Fibroblast of lung (primary cell): Measurements from ENCODE around the gene MACROH2A2.

Experiments used
- EZH2 ChIP-seq: IDR thresholded peaks from 2 replicates; pipeline ENCODE4 v1.5.1; 2012; ENCODE audit warnings: low read length, control low read depth, mild to moderate bottlenecking; ENCODE audit errors: missing control alignments
- TF ChIP-seq, protein P1 (sequence below), 2 donors: IDR thresholded peaks in 1 of 2; conservative IDR thresholded peaks in 1 of 2; 1 replicate in 1 of 2; 2 replicates in 1 of 2; pipeline ENCODE4 v1.5.1; 2011 to 2012; ENCODE audit warnings: low read length in 2 of 2, control low read depth in 1 of 2, inconsistent platforms in 1 of 2, low read depth in 1 of 2, mild to moderate bottlenecking in 1 of 2

DNA sequence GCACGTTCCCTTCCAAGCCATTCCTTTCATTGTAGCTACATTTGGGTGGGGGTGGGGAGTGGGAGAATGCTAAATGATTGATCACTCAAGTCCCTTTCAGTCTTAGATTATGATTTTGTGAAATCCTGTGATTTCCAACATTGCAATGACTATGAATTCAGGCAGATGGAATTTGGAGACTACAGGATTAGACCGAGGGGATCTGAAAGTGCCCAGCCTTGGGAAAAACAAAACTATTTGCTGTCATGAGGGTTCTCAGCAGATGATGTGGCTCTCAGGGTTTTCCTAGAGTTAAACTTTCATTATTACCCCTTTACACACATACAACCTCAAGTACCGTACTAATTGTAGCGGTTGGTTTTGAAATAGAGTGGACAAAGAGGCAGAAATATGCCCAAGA lies 4.7 kb downstream of the MACROH2A2 start:
- TF ChIP-seq, protein P1, sequence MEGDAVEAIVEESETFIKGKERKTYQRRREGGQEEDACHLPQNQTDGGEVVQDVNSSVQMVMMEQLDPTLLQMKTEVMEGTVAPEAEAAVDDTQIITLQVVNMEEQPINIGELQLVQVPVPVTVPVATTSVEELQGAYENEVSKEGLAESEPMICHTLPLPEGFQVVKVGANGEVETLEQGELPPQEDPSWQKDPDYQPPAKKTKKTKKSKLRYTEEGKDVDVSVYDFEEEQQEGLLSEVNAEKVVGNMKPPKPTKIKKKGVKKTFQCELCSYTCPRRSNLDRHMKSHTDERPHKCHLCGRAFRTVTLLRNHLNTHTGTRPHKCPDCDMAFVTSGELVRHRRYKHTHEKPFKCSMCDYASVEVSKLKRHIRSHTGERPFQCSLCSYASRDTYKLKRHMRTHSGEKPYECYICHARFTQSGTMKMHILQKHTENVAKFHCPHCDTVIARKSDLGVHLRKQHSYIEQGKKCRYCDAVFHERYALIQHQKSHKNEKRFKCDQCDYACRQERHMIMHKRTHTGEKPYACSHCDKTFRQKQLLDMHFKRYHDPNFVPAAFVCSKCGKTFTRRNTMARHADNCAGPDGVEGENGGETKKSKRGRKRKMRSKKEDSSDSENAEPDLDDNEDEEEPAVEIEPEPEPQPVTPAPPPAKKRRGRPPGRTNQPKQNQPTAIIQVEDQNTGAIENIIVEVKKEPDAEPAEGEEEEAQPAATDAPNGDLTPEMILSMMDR (conservative IDR thresholded peaks at IDR 0.05 in 1 of 2, IDR thresholded peaks at IDR 0.05 in 1 of 2; ENCODE audit: low read depth in 1 of 2, low read length in 2 of 2) = no peak
- TF ChIP-seq EZH2 = no peak
